ENCODE results near the gene ARHGAP32. TPM values are rescaled to one million over a fixed set of nuclear protein-coding genes. Genes with fewer than 3 reads are reported as not detected.

Gene ARHGAP32
- polyA plus RNA-seq, 4 donors: 17.0 to 19.2 (median 18.0) TPM

- DNase-seq (ENCODE audit: low read depth in 4 of 4, low spot score in 3 of 4): peak; percentile 25 to 45 (median 40)
Observed at GRCh38 chr11:129117595-129118350, 74.4 kb downstream of the ARHGAP32 start.

DNA sequence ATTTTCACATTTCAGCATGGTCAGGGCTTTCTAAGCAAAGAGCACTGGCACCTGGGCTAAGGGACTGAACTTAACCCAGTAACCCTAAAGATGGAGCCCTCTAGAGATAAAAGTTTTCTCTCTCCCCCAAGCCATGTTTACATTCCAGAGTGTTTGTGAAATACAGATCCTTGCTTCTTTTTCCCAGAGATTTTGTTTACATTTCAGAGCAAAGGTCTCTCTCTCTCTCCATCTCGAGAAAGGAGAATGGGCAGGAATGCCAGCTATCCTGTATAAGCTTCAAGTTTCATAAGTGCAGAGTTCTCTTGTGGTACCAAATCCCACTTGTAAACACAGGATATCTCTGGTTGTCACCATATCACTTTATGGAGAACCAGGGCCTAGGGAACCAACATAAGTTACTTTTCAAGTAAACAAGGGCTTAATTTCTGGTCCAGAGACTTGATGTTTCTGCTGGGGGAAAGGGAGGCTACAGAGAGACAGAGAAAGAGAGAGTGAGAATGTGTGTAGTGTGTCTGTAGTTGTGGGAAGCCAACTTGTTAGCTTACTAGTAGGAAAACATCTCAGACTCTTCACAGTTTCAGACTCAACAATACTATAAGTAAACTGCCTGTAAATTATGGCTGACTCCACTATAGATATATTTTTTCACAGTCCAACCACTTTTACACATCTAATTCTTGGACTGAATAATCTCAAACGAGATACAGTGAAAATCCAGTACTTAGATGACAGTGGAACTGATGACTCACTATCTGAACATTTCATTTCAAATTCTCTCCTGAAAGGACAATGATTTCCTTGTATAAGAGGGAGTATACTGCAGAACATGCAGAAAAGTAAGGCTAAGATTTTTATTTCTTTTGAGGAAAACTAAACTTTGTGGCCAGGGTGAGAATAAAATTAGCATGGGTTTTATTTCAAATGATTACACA, 76.2 kb downstream of the ARHGAP32 start:
- no peak for DNase-seq (ENCODE audit: low read depth in 4 of 4, low spot score in 3 of 4)

- DNase-seq (ENCODE audit: low read depth in 4 of 4, low spot score in 3 of 4): no peak
Observed at GRCh38 chr11:129109701-129110100, 82.4 kb downstream of the ARHGAP32 start.

DNA sequence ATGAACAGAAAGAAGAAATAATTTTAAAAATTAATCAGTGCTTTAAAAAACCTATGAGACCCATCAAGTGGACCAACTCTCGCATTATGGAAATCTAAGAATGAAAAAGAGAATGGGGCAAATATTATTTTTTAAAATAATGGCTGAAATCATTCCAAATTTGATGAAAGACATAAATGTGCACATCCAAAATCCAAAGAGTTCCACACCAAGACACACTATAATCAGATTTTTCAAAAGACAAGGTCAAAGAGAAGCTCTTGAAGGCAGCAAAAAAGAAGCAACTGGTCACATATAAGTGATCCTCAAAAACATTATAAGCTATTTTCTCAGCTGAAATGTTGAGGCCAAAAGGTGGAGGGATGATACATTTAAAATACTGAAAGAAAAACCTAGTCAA, 85.3 kb downstream of the ARHGAP32 start:
- no peak for DNase-seq (ENCODE audit: low read depth in 4 of 4, low spot score in 3 of 4)

DNA sequence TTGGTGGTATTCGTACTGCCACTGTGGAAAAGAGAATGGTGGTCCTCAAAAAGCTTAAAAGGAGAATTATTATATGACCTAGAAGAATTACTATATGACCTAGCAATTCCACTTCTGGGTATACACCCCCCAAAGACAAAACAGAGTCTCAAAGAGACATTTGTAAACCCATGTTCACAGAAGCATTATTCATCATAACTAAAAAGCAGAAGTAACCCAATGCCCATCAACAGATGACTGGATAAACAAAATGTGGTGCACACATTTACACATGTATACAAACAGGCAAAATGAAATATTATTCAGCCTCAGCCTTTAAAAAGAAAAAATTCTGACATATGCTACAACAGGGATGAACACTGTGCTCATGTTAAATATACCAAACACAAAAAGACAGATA, 89.4 kb downstream of the ARHGAP32 start:
- DNase-seq (ENCODE audit: low read depth in 4 of 4, low spot score in 3 of 4): no peak

DNA sequence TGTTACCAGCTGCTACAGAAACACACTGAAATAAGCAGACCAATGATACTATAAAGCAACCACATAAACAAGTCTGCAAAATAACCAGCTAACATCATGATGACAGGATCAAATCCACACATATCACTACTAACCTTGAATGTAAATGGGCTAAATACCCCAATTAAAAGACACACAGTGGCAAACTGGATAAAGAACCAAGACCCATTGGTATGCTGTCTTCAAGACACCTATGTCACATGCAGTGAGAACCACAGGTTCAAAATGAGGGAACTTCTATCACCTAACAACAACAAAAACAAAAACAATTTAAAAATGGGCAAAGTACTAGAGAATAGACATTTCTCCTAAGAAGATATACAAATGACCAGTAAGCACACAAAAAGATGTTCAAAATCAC, 89.9 kb downstream of the ARHGAP32 start:
- no peak for DNase-seq (ENCODE audit: low read depth in 4 of 4, low spot score in 3 of 4)

DNA sequence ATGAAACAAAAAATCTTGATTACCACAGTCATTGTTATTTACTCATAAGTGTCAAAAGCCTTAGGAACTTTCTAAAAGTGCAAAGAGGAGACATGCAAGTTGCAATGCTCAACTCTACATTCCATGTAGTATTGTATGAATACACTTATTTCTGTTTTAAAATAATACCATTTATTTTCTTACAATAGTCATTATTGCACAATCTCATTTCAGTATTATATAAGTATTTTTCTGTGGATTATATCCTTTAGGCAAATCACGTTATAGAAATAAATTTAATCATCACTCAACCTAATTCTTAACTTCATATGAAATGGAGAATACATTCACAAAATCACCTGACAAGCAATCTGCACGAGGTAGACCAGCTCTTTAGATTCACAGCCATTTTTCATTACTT, 98.8 kb downstream of the ARHGAP32 start:
- no peak for DNase-seq (ENCODE audit: low read depth in 4 of 4, low spot score in 3 of 4)

DNA sequence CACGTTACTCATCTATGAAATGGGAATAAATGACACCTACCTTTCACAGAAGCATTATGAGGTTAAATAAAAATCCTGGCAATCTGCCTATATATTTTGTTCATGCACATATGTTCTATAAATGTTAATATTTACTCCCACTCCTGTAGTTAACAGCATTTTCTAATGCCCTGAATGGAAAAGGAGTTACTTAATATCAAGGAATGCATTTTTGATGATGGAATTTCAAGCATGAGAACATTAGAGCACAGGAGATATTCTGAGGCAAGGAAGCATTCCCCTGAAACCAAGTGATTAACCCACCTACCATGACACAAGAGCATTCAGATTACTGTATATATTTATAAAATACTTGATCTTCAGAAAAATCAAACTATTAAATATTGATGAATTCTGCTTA, 102.1 kb downstream of the ARHGAP32 start:
- no peak for DNase-seq (ENCODE audit: low read depth in 4 of 4, low spot score in 3 of 4)

GRCh38 chr11:129089279-129089678, 102.8 kb downstream of the ARHGAP32 start:
- DNase-seq (ENCODE audit: low read depth in 4 of 4, low spot score in 3 of 4): no peak

GRCh38 chr11:129086976-129087375, 105.1 kb downstream of the ARHGAP32 start:
- no peak for DNase-seq (ENCODE audit: low read depth in 4 of 4, low spot score in 3 of 4)

GRCh38 chr11:129077191-129077590, 114.9 kb downstream of the ARHGAP32 start:
- DNase-seq (ENCODE audit: low read depth in 4 of 4, low spot score in 3 of 4): no peak

- no peak for DNase-seq (ENCODE audit: low read depth in 4 of 4, low spot score in 3 of 4)
Observed at GRCh38 chr11:129075757-129076156, 116.4 kb downstream of the ARHGAP32 start.

DNA sequence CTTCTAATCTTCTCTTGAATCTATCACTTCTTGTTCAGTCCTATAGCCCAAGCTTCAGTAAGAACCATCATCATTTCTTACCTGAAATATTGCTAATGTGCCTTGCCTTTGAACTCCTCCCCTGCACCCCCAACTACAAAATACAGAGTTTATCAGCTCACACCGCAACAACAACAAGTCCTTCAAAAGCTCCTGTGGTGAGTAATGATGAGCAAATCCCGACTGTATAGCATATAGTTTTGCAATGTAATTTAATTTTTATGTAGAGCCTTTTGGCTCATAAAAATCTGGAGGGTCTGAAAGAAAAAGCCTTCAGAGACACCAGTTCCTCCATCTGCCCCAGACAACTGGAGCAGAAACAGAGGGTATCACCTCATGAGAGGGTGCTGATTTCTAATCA, 124.7 kb downstream of the ARHGAP32 start:
- DNase-seq (ENCODE audit: low read depth in 4 of 4, low spot score in 3 of 4): no peak

DNA sequence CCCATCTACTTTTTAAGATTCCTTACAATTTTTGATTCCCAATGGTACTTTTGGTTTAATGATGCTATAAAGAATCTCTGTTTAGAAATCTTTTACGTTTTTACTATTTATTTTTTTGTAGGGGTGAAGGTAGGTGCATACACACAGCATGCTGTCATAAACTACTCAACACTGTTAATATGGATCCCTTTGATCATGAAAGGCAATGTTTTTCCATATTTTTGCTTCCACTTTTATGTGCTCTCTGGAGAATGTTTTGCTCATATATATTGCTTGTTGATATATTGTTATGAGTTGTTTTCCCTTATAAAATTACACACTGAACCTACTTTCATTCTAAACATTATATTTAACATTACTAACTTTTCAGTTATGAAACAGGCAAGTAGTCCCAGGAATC, 125.9 kb downstream of the ARHGAP32 start:
- DNase-seq (ENCODE audit: low read depth in 4 of 4, low spot score in 3 of 4): no peak

- no peak for DNase-seq (ENCODE audit: low read depth in 4 of 4, low spot score in 3 of 4)
Observed at GRCh38 chr11:129063118-129063517, 129.0 kb downstream of the ARHGAP32 start.

- no peak for DNase-seq (ENCODE audit: low read depth in 4 of 4, low spot score in 3 of 4)
Observed at GRCh38 chr11:129061492-129062230, 130.5 kb downstream of the ARHGAP32 start.

DNA sequence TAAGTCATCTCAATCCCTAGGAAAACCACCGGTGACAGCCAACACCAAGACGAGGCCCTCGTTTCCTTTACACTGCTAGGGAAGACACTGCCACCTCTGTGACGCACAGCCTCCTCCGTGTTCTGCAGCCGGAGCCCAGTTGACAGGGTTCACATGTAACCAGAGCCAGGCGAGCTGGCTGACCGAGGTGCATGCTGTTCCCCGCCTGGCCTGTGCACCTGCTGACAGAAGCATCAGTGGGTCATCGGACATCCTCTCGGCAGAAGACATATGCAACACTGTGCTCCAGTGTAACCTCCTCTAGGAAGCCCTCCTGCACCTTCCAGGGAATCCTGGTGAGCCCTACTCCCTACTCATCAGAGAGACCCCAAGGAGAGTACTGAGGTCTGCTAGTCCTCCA, 135.2 kb downstream of the ARHGAP32 start:
- DNase-seq (ENCODE audit: low read depth in 4 of 4, low spot score in 3 of 4): no peak

DNA sequence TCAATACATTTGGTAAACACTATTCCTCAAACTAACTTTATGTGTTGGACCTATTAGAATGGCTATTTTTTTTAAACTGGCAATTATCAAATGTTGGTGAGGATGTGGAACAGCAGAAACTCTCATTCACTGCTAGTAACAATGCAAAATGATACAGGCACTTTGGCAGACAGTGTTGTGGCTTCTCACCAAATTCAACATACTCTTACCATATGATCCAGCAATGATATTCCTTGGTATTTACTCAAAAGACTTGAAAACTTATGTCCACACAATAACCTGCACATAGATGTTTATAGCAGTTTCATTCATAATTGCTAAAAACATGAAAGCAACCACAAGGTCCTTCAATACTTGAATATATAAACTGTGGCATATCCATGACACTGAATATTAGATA, 136.9 kb downstream of the ARHGAP32 start:
- DNase-seq (ENCODE audit: low read depth in 4 of 4, low spot score in 3 of 4): no peak

GRCh38 chr11:129048911-129049310, 143.2 kb downstream of the ARHGAP32 start:
- no peak for DNase-seq (ENCODE audit: low read depth in 4 of 4, low spot score in 3 of 4)

GRCh38 chr11:129045150-129045549, 147.0 kb downstream of the ARHGAP32 start:
- no peak for DNase-seq (ENCODE audit: low read depth in 4 of 4, low spot score in 3 of 4)

DNA sequence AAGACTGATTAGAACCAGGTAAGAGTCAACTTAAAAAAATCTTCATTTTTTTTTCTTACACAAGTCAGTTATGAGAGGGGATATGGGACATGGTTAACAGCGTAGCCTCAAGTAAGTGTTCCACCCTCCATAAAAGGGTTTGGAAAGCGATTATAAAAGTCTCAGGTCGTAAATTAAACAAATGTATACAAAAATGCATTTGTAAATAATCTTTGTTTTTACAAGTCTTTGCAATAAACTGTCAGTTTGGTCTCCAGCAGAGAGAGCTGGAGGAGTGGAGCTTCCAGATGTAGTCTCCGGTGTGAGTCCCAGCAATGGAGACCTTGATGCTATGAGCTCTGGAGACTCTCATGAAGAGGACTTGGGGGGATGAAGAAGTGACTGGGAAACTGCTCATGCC, 149.6 kb downstream of the ARHGAP32 start:
- DNase-seq (ENCODE audit: low read depth in 4 of 4, low spot score in 3 of 4): no peak
